HEK293 (cell line): ENCODE measurements around the gene PALM2AKAP2.
A peak's percentile ranks its signal among the peaks of the same experiment; 100 is the strongest.

Experiments used
- ATF2 ChIP-seq: fragments of 450-650 bp; formaldehyde crosslinking; IDR thresholded peaks from 2 replicates; pipeline ENCODE4 v1.5.1; 2016; ENCODE audit warnings: missing biosample characterization, missing genetic modification characterization, low read depth
- BCL11B ChIP-seq: fragments of 450-650 bp; formaldehyde crosslinking; IDR thresholded peaks from 2 replicates; pipeline ENCODE4 v1.5.1; 2016; ENCODE audit warnings: low read depth, missing biosample characterization, missing genetic modification characterization
- GFI1B ChIP-seq: fragments of 450-650 bp; formaldehyde crosslinking; IDR thresholded peaks from 2 replicates; pipeline ENCODE4 v1.5.1; 2016; ENCODE audit warnings: missing biosample characterization, missing genetic modification characterization
- KLF7 ChIP-seq: fragments of 450-650 bp; formaldehyde crosslinking; IDR thresholded peaks from 2 replicates; pipeline ENCODE4 v1.5.1; 2016; ENCODE audit warnings: missing biosample characterization, missing genetic modification characterization, borderline replicate concordance
- MZF1 ChIP-seq: fragments of 450-650 bp; formaldehyde crosslinking; IDR thresholded peaks from 2 replicates; pipeline ENCODE4 v1.5.1; 2017; ENCODE audit warnings: missing biosample characterization, missing genetic modification characterization, borderline replicate concordance
- PRDM4 ChIP-seq: fragments of 450-650 bp; formaldehyde crosslinking; IDR thresholded peaks from 2 replicates; pipeline ENCODE4 v1.5.1; 2017; ENCODE audit warnings: missing biosample characterization, missing genetic modification characterization
- REPIN1 ChIP-seq: fragments of 450-650 bp; formaldehyde crosslinking; IDR thresholded peaks from 2 replicates; pipeline ENCODE4 v1.5.1; 2017; ENCODE audit warnings: missing biosample characterization, missing genetic modification characterization, low read depth
- SETDB1 ChIP-seq: IDR thresholded peaks from one replicate; pipeline ENCODE4 v1.6.1; 2017; ENCODE audit warnings: mild to moderate bottlenecking, low read length, moderate library complexity, mixed read lengths; ENCODE audit not compliant: insufficient read length
- TCF7L2 ChIP-seq: IDR thresholded peaks from 2 replicates; pipeline ENCODE4 v1.6.1; 2011; ENCODE audit warnings: low read depth, mild to moderate bottlenecking, inconsistent platforms, low read length, moderate library complexity, borderline replicate concordance
- TSHZ1 ChIP-seq: fragments of 450-650 bp; formaldehyde crosslinking; IDR thresholded peaks from 2 replicates; pipeline ENCODE4 v1.5.1; 2016; ENCODE audit warnings: missing biosample characterization, missing genetic modification characterization, borderline replicate concordance
- YY2 ChIP-seq: fragments of 450-650 bp; formaldehyde crosslinking; IDR thresholded peaks from 2 replicates; pipeline ENCODE4 v1.5.1; 2016; ENCODE audit warnings: missing biosample characterization, missing genetic modification characterization
- ZBTB26 ChIP-seq: fragments of 450-650 bp; formaldehyde crosslinking; optimal IDR thresholded peaks from 2 replicates; pipeline ENCODE3; 2016; ENCODE audit warnings: missing biosample characterization, mild to moderate bottlenecking, missing genetic modification characterization
- ZFP3 ChIP-seq: fragments of 450-650 bp; formaldehyde crosslinking; IDR thresholded peaks from 2 replicates; pipeline ENCODE4 v1.5.1; 2016; ENCODE audit warnings: low read depth, missing biosample characterization, missing genetic modification characterization
- ZFP37 ChIP-seq: fragments of 450-650 bp; formaldehyde crosslinking; IDR thresholded peaks from 2 replicates; pipeline ENCODE4 v1.5.1; 2016; ENCODE audit warnings: missing biosample characterization, missing genetic modification characterization
- ZNF112 ChIP-seq: fragments of 450-650 bp; formaldehyde crosslinking; IDR thresholded peaks from 2 replicates; pipeline ENCODE4 v1.5.0; 2017; ENCODE audit warnings: missing biosample characterization, missing genetic modification characterization
- ZNF174 ChIP-seq: fragments of 450-650 bp; formaldehyde crosslinking; IDR thresholded peaks from 2 replicates; pipeline ENCODE4 v1.5.0; 2017; ENCODE audit warnings: missing biosample characterization, mild to moderate bottlenecking, missing genetic modification characterization
- ZNF274 ChIP-seq, 2 experiments: fragments of 200-500 bp in 1 of 2; fragments of 450-650 bp in 1 of 2; sonication (Bioruptor generic) in 1 of 2; formaldehyde crosslinking in 1 of 2; IDR thresholded peaks; 2 replicates each; pipeline versions ENCODE4 v1.5.1 to v1.6.1; 2014 to 2016; ENCODE audit warnings: borderline replicate concordance in 1 of 2, inconsistent platforms in 1 of 2, low read length in 1 of 2, missing biosample characterization in 1 of 2, missing genetic modification characterization in 1 of 2
- ZNF302 ChIP-seq: fragments of 450-650 bp; formaldehyde crosslinking; IDR thresholded peaks from 2 replicates; pipeline ENCODE4 v1.5.1; 2016; ENCODE audit warnings: missing biosample characterization, missing genetic modification characterization, low read depth
- ZNF324 ChIP-seq: fragments of 450-650 bp; formaldehyde crosslinking; IDR thresholded peaks from 2 replicates; pipeline ENCODE4 v1.5.1; 2016; ENCODE audit warnings: missing biosample characterization, missing genetic modification characterization
- ZNF366 ChIP-seq: fragments of 450-650 bp; formaldehyde crosslinking; conservative IDR thresholded peaks from 2 replicates; pipeline ENCODE4 v1.5.1; 2016; ENCODE audit warnings: missing biosample characterization, missing genetic modification characterization
- ZNF37A ChIP-seq: fragments of 450-650 bp; IDR thresholded peaks from 2 replicates; pipeline ENCODE4 v1.5.1; 2018; ENCODE audit warnings: missing biosample characterization, missing genetic modification characterization
- ZNF48 ChIP-seq: fragments of 450-650 bp; formaldehyde crosslinking; IDR thresholded peaks from 2 replicates; pipeline ENCODE4 v1.5.1; 2016; ENCODE audit warnings: missing biosample characterization, missing genetic modification characterization
- ZNF518A ChIP-seq: fragments of 450-650 bp; formaldehyde crosslinking; conservative IDR thresholded peaks from 2 replicates; pipeline ENCODE4 v1.5.1; 2016; ENCODE audit warnings: low read depth, missing biosample characterization, missing genetic modification characterization
- ZNF549 ChIP-seq: fragments of 450-650 bp; IDR thresholded peaks from 2 replicates; pipeline ENCODE4 v1.5.1; 2018; ENCODE audit warnings: missing biosample characterization, missing genetic modification characterization, mild to moderate bottlenecking, inconsistent platforms, moderate library complexity
- ZNF571 ChIP-seq: fragments of 450-650 bp; formaldehyde crosslinking; IDR thresholded peaks from 2 replicates; pipeline ENCODE4 v1.5.0; 2017; ENCODE audit warnings: missing biosample characterization, missing genetic modification characterization
- ZNF701 ChIP-seq: fragments of 450-650 bp; formaldehyde crosslinking; IDR thresholded peaks from 2 replicates; pipeline ENCODE4 v1.5.1; 2016; ENCODE audit warnings: missing biosample characterization, missing genetic modification characterization
- ZXDB ChIP-seq: fragments of 450-650 bp; formaldehyde crosslinking; IDR thresholded peaks from 2 replicates; pipeline ENCODE4 v1.5.1; 2016; ENCODE audit warnings: missing biosample characterization, missing genetic modification characterization

Gene PALM2AKAP2

GRCh38 chr9:109816490-109816889 lies 36.5 kb downstream of the PALM2AKAP2 start (continued):
- peak; percentile 93 for TF ChIP-seq ATF2
- TF ChIP-seq ZFP37 (tag by site-specific recombination) = 0 out of 2 replicates have a peak, but pooled peaks have one; percentile 47
- peak; percentile 65 for TF ChIP-seq TSHZ1 (tag by site-specific recombination)
- no peak for TF ChIP-seq SETDB1
- TF ChIP-seq REPIN1 = no peak
- TF ChIP-seq GFI1B (tag by site-specific recombination) = peak; percentile 83
- peak; percentile 54 for TF ChIP-seq ZNF518A (tag by site-specific recombination)
- TF ChIP-seq ZNF324 (tag by site-specific recombination) = peak; percentile 94
- no peak for TF ChIP-seq ZNF37A (tag by site-specific recombination)
- no peak for TF ChIP-seq YY2 (tag by site-specific recombination)
- TF ChIP-seq ZNF549 (tag by site-specific recombination) = no peak
- TF ChIP-seq ZXDB (tag by site-specific recombination) = peak; percentile 67
- no peak for TF ChIP-seq KLF7
- TF ChIP-seq ZNF701 = no peak
- no peak for TF ChIP-seq ZNF48
- TF ChIP-seq BCL11B = no peak
- no peak for TF ChIP-seq TCF7L2
- no peak for TF ChIP-seq ZNF302 (tag by site-specific recombination)
- TF ChIP-seq MZF1 (tag by site-specific recombination) = no peak
- no peak for TF ChIP-seq ZNF274 (IDR thresholded peaks at IDR 0.05; ENCODE audit: low read length)
- TF ChIP-seq ZNF274 (tag by site-specific recombination; IDR thresholded peaks at IDR 0.05; ENCODE audit: borderline replicate concordance) = no peak
- TF ChIP-seq PRDM4 = 0 out of 2 replicates have a peak, but pooled peaks have one; percentile 38
- no peak for TF ChIP-seq ZNF571 (tag by site-specific recombination)
- TF ChIP-seq ZNF174 (tag by site-specific recombination) = no peak
- peak; percentile 98 for TF ChIP-seq ZNF366 (tag by site-specific recombination)
- no peak for TF ChIP-seq ZFP3 (tag by site-specific recombination)
- no peak for TF ChIP-seq ZNF112 (tag by site-specific recombination)
- TF ChIP-seq ZBTB26 = no peak
